Astrocyte of the cerebellum (primary cell): ENCODE data around the gene PGC.

Source experiments
- DNase-seq: peaks from one replicate; pipeline ENCODE4 v3.0.0-alpha.2; 2011; ENCODE audit warnings: low read depth
- H3K4me3 ChIP-seq: 2 replicates; pipeline ENCODE4 v1.5.1; 2011; ENCODE audit warnings: mild to moderate bottlenecking, low read depth, low read length, moderate library complexity
- CTCF ChIP-seq: IDR thresholded peaks from 2 replicates; pipeline ENCODE4 v1.5.1; 2012; ENCODE audit warnings: low read length, low read depth, moderate library complexity, mild to moderate bottlenecking; ENCODE audit errors: missing control alignments
- in situ Hi-C: cut with HindIII; loops from 2 replicates; pipeline ENCODE4 v1.10.0; 2017; ENCODE audit warnings: low sequenced_read_pairs

PGC gene

GRCh38 chr6:41687501-41688175, 59.6 kb downstream of the PGC start:
- no peak for DNase-seq
- H3K4me3 ChIP-seq: no peak overlapping the region
- no peak for TF ChIP-seq CTCF
- in situ Hi-C loops: no loop called here
